Right lobe of liver (tissue), 4 donors: ENCODE data around the gene SLC30A2.

ENCODE experiments used
- CTCF ChIP-seq, 4 donors: fragments of 200-600 bp in 3 of 4; fragments of 450-650 bp in 1 of 4; IDR thresholded peaks; one replicate each; pipeline versions ENCODE4 v1.5.1 to v1.8.0; 2016 to 2022; ENCODE audit warnings: antibody characterized with exemption in 4 of 4, mild to moderate bottlenecking in 2 of 4
- POLR2A ChIP-seq: fragments of 450-650 bp; IDR thresholded peaks from one replicate; pipeline ENCODE4 v1.6.1; 2017; ENCODE audit warnings: antibody characterized with exemption, mild to moderate bottlenecking
- donor health status: DM: no; HTN: no; CAD: no.
- donor health status: DM: no; HTN: no; CAD: no.
- donor health status: DM: no; HTN: yes; CAD: no.

GRCh38 chr1:26084844-26085243 lies 38.9 kb upstream of the SLC30A2 start:
- TF ChIP-seq CTCF (IDR thresholded peaks at IDR 0.05) (no peak), POLR2A (no peak)
